OCI-LY7 (cell line): ENCODE data around the gene KRT75. TPM values are rescaled to one million over a fixed set of nuclear protein-coding genes. Genes with fewer than 3 reads are reported as not detected.
A peak's percentile ranks its signal among the peaks of the same experiment; 100 is the strongest.

Source experiments
- BruUV-seq: library from RNA; stranded (reverse); fragments of 400-500 nt; replicated peaks from 2 replicates; lab custom pipeline; 2021; lab: Mats Ljungman, UMichigan
- CTCF ChIA-PET: fragments of 300-600 bp; sonication (Branson Sonifier 250); formaldehyde crosslinking; loops from one replicate; lab custom pipeline; 2022; ENCODE audit warnings: antibody characterized with exemption; ENCODE audit not compliant: unreplicated experiment; lab: Charles Lee
- POLR2A ChIA-PET: fragments of 300-600 bp; sonication (Branson Sonifier 250); formaldehyde crosslinking; loops from one replicate; lab custom pipeline; 2022; ENCODE audit warnings: antibody characterized with exemption; lab: Charles Lee
- DNase-seq: peaks from one replicate; pipeline ENCODE4 v3.0.0-alpha.2; 2015; ENCODE audit warnings: low spot score
- H2AFZ ChIP-seq: fragments of 200-600 bp; sonication (generic), shearing (Covaris generic); 2 replicates; pipeline ENCODE4 v1.6.1; 2014; ENCODE audit warnings: mild to moderate bottlenecking, antibody characterized with exemption, low read length, moderate library complexity
- H3K27ac ChIP-seq: fragments of 200-600 bp; sonication (generic); 2 replicates; pipeline ENCODE4 v1.5.1; 2014; ENCODE audit warnings: mixed run types, low read depth, mild to moderate bottlenecking, moderate library complexity, low read length, inconsistent platforms; ENCODE audit not compliant: poor library complexity, severe bottlenecking
- H3K36me3 ChIP-seq: fragments of 200-600 bp; sonication (generic); 2 replicates; pipeline ENCODE4 v1.6.1; 2014; ENCODE audit warnings: mild to moderate bottlenecking, antibody characterized with exemption, low read length, moderate library complexity, mixed read lengths; ENCODE audit not compliant: insufficient read depth
- H3K4me1 ChIP-seq: fragments of 200-600 bp; sonication (generic); 2 replicates; pipeline ENCODE4 v1.5.1; 2014; ENCODE audit warnings: mild to moderate bottlenecking, low read length; ENCODE audit not compliant: insufficient read depth, poor library complexity, severe bottlenecking
- H3K4me2 ChIP-seq: fragments of 200-600 bp; sonication (generic); 2 replicates; pipeline ENCODE4 v1.6.1; 2014; ENCODE audit warnings: mild to moderate bottlenecking, low read length
- H3K4me3 ChIP-seq: fragments of 200-600 bp; sonication (generic); 2 replicates; pipeline ENCODE4 v1.5.1; 2014; ENCODE audit warnings: mild to moderate bottlenecking, low read depth, low read length; ENCODE audit not compliant: poor library complexity, severe bottlenecking
- H3K79me2 ChIP-seq: fragments of 200-600 bp; sonication (generic); 2 replicates; pipeline ENCODE4 v1.6.1; 2016; ENCODE audit warnings: low read depth, mild to moderate bottlenecking, low read length, moderate library complexity, mixed read lengths; ENCODE audit not compliant: insufficient read depth
- H3K9me2 ChIP-seq: fragments of 200-600 bp; sonication (generic); 2 replicates; pipeline ENCODE4 v1.6.1; 2016; ENCODE audit warnings: mild to moderate bottlenecking, low read length, mixed read lengths; ENCODE audit not compliant: insufficient read depth
- H3K9me3 ChIP-seq: fragments of 200-600 bp; sonication (generic); 2 replicates; pipeline ENCODE4 v1.6.1; 2014; ENCODE audit warnings: mild to moderate bottlenecking, mixed run types, low read length, mixed read lengths
- H4K20me1 ChIP-seq: fragments of 200-600 bp; sonication (generic); 2 replicates; pipeline ENCODE4 v1.6.1; 2014; ENCODE audit warnings: mild to moderate bottlenecking, antibody characterized with exemption, low read length, moderate library complexity, mixed read lengths; ENCODE audit not compliant: insufficient read depth
- CTCF ChIP-seq: fragments of 200-600 bp; sonication (generic); conservative IDR thresholded peaks from 2 replicates; pipeline ENCODE4 v1.5.1; 2014; ENCODE audit warnings: mild to moderate bottlenecking, antibody characterized with exemption, low read length, moderate library complexity, mixed read lengths
- EZH2phosphoT487 ChIP-seq: fragments of 200-600 bp; sonication (generic); IDR thresholded peaks from 2 replicates; pipeline ENCODE4 v1.6.1; 2018; ENCODE audit warnings: low read depth, borderline replicate concordance, mild to moderate bottlenecking, mixed run types, antibody characterized with exemption, low read length, moderate library complexity, mixed read lengths
- intact Hi-C: fragments of 100-400 bp; cut with micrococcal nuclease; formaldehyde crosslinking; loops from one replicate; pipeline ENCODE4 v1.10.0; 2022; ENCODE audit not compliant: unreplicated experiment
- total RNA-seq, 2 experiments: library from RNA; depleted of rRNA in 1 of 2; stranded (reverse); fragments of >200 nt in 1 of 2; shearing (Covaris generic) in 1 of 2; gene quantifications; 2 replicates each; pipeline ENCODE4 v1.2.3, GENCODE V29; 2014 to 2022

KRT75 gene
- total RNA-seq, 2 experiments from 2014 or later: not detected

GRCh38 chr12:52432559-52433207, 1.5 kb downstream of the KRT75 start:
- CTCF ChIA-PET: no interaction called here
- intact Hi-C loops: no loop called here

GRCh38 chr12:52428121-52428520, 6.0 kb downstream of the KRT75 start:
- H2AFZ ChIP-seq: no peak overlapping the region
- CTCF ChIA-PET: interaction anchor here (1.2 kb wide), 1 partner anchor 149 kb away, joined by 3 read pairs; no protein-coding TSS in a partner anchor
- BruUV-seq: no TSS peak
- no peaks in the 10 kb centered on the region for H3K36me3 ChIP-seq
- no peaks in the 10 kb centered on the region for H3K79me2 ChIP-seq
- H3K9me2 ChIP-seq: no peaks in the 10 kb centered on the region
- peak; percentile 9 for DNase-seq
- no peak overlapping the region for H3K4me3 ChIP-seq
- TF ChIP-seq EZH2phosphoT487: no peak
- TF ChIP-seq CTCF: peak; percentile 53
- no peak overlapping the region for H3K27ac ChIP-seq
- H4K20me1 ChIP-seq: no peaks in the 10 kb centered on the region
- intact Hi-C loops: no loop called here
- H3K9me3 ChIP-seq: no peaks in the 10 kb centered on the region
- H3K4me1 ChIP-seq: no peaks in the 10 kb centered on the region
- POLR2A ChIA-PET: interaction anchor here (0.6 kb wide), 1 partner anchor 293 kb away, joined by 6 read pairs; no protein-coding TSS in a partner anchor
- no peak overlapping the region for H3K4me2 ChIP-seq

More at GRCh38 chr12:52432559-52433207, 1.5 kb downstream of the KRT75 start:
- Histone ChIP-seq H3K4me2 (no peak overlapping the region), H3K9me2 (no peaks in the 10 kb centered on the region), H3K79me2 (no peaks in the 10 kb centered on the region), H4K20me1 (no peaks in the 10 kb centered on the region), H3K36me3 (no peaks in the 10 kb centered on the region), H3K4me3 (no peak overlapping the region), H2AFZ (no peak overlapping the region), H3K4me1 (no peaks in the 10 kb centered on the region), H3K27ac (no peak overlapping the region), H3K9me3 (no peaks in the 10 kb centered on the region)
- POLR2A ChIA-PET: no interaction called here
- no peak for DNase-seq
- TF ChIP-seq CTCF (no peak), EZH2phosphoT487 (no peak)
- BruUV-seq: no TSS peak

- Histone ChIP-seq H3K9me3 (no peaks in the 10 kb centered on the region), H4K20me1 (no peaks in the 10 kb centered on the region), H3K27ac (no peak overlapping the region), H3K4me3 (no peak overlapping the region), H3K4me2 (no peak overlapping the region), H3K4me1 (no peaks in the 10 kb centered on the region), H3K9me2 (no peaks in the 10 kb centered on the region), H3K79me2 (no peaks in the 10 kb centered on the region), H3K36me3 (no peaks in the 10 kb centered on the region), H2AFZ (no peak overlapping the region)
- BruUV-seq: no TSS peak
- ChIA-PET CTCF (interaction anchor here (1.2 kb wide), 1 partner anchor 148 kb away, joined by 3 read pairs; no protein-coding TSS in a partner anchor), POLR2A (no interaction called here)
- no peak for DNase-seq
- no peak for TF ChIP-seq EZH2phosphoT487
- intact Hi-C loops: no loop called here
These were observed 7.1 kb downstream of the KRT75 start for GRCh38 chr12:52427083-52427482.
